Smooth muscle cell (in vitro differentiated cells): ENCODE data around the gene SCO2. TPM values are rescaled to one million over a fixed set of nuclear protein-coding genes. Genes with fewer than 3 reads are reported as not detected.

Experiments used
- DNase-seq: peaks from one replicate; lab custom pipeline; 2025; ENCODE audit not compliant: unreplicated experiment; lab: John Stamatoyannopoulos, UW
- H2AFZ ChIP-seq: fragments of 200-600 bp; sonication (generic); 2 replicates; pipeline ENCODE4 v1.6.0; 2016; ENCODE audit warnings: antibody characterized with exemption, low read depth, mild to moderate bottlenecking
- H3F3A ChIP-seq: fragments of 200-600 bp; sonication (generic); 2 replicates; pipeline ENCODE4 v1.6.0; 2017; ENCODE audit warnings: antibody characterized with exemption, low read depth
- H3K27ac ChIP-seq: fragments of 200-600 bp; sonication (generic); 2 replicates; pipeline ENCODE4 v1.5.1; 2016; ENCODE audit warnings: low read depth, mild to moderate bottlenecking
- H3K27me3 ChIP-seq: fragments of 200-600 bp; sonication (generic); 2 replicates; pipeline ENCODE4 v1.6.1; 2016; ENCODE audit warnings: low read depth, mild to moderate bottlenecking
- H3K36me3 ChIP-seq: fragments of 200-600 bp; sonication (generic); 2 replicates; pipeline ENCODE4 v1.5.1; 2016; ENCODE audit warnings: low read depth
- H3K4me1 ChIP-seq: fragments of 200-600 bp; sonication (generic); 2 replicates; pipeline ENCODE4 v1.5.1; 2016; ENCODE audit warnings: low read depth
- H3K4me2 ChIP-seq: fragments of 200-600 bp; sonication (generic); 2 replicates; pipeline ENCODE4 v1.6.0; 2016; ENCODE audit warnings: mild to moderate bottlenecking
- H3K4me3 ChIP-seq: fragments of 200-600 bp; sonication (generic); 2 replicates; pipeline ENCODE4 v1.5.1; 2016; ENCODE audit warnings: mild to moderate bottlenecking
- H3K79me2 ChIP-seq: fragments of 200-600 bp; sonication (generic); 2 replicates; pipeline ENCODE4 v1.6.0; 2016; ENCODE audit warnings: low read depth, mild to moderate bottlenecking
- H3K9ac ChIP-seq: fragments of 200-600 bp; sonication (generic); 2 replicates; pipeline ENCODE4 v1.6.0; 2016; ENCODE audit warnings: low read depth
- H3K9me3 ChIP-seq: fragments of 200-600 bp; sonication (generic); replicated peaks from 2 replicates; pipeline ENCODE4 v1.5.1; 2016; ENCODE audit warnings: low read depth
- H4K20me1 ChIP-seq: fragments of 200-600 bp; sonication (generic); 2 replicates; pipeline ENCODE4 v1.6.0; 2016; ENCODE audit warnings: low read depth
- CTCF ChIP-seq: fragments of 200-600 bp; sonication (generic); IDR thresholded peaks from 2 replicates; pipeline ENCODE4 v1.5.1; 2017; ENCODE audit warnings: borderline replicate concordance, mild to moderate bottlenecking, antibody characterized with exemption; ENCODE audit not compliant: insufficient read depth, poor library complexity, severe bottlenecking
- WGBS: methylation state at CpG from one replicate; pipeline ENCODE4 v1.1.7; 2016; ENCODE audit warnings: low lambda C conversion rate; 5-methylcytosine and 5-hydroxymethylcytosine counted together
- polyA plus RNA-seq: library from polyadenylated mRNA; unstranded; fragments of >200 nt; fragmentation: Nextera tagmentation; extraction: Ambion mirVana; gene quantifications from 2 replicates; pipeline ENCODE4 v1.2.1, GENCODE V29; 2016
- total RNA-seq: library from RNA; depleted of rRNA; stranded (reverse); fragments of >200 nt; gene quantifications from 2 replicates; pipeline ENCODE4 v1.2.3, GENCODE V29; 2014

Gene SCO2
- total and polyA plus RNA-seq, 2 experiments from 2014 or later: 1.5 to 22.6 TPM

- no peaks in the 10 kb centered on the region for H3K27me3 ChIP-seq
- peaks cover 56% of the 10 kb centered on the region for H3F3A ChIP-seq
- peaks cover 27% of the 10 kb centered on the region for H3K4me1 ChIP-seq
- H4K20me1 ChIP-seq: peaks cover 12% of the 10 kb centered on the region
- H3K4me3 ChIP-seq: peak overlapping the region; percentile 69
- no peak for TF ChIP-seq CTCF
- WGBS: 17% methylated on average over 19 of the region's 19 CpGs
- H3K4me2 ChIP-seq: peak overlapping the region; percentile 98
- no peak overlapping the region for H2AFZ ChIP-seq
- peak overlapping the region; percentile 81 for H3K9ac ChIP-seq
- no peaks in the 10 kb centered on the region for H3K9me3 ChIP-seq
- H3K27ac ChIP-seq: peak overlapping the region; percentile 97
- no peaks in the 10 kb centered on the region for H3K36me3 ChIP-seq
- no peak for DNase-seq
- peaks cover 12% of the 10 kb centered on the region for H3K79me2 ChIP-seq
These were observed 7.7 kb upstream of the SCO2 start for GRCh38 chr22:50532824-50533796.

- peak overlapping the region; percentile 69 for H3K4me3 ChIP-seq
- H3K9ac ChIP-seq: peak overlapping the region; percentile 81
- TF ChIP-seq CTCF: no peak
- H3K4me2 ChIP-seq: peak overlapping the region; percentile 98
- H2AFZ ChIP-seq: no peak overlapping the region
- H4K20me1 ChIP-seq: peaks cover 15% of the 10 kb centered on the region
- DNase-seq: peak; percentile 63
- peaks cover 57% of the 10 kb centered on the region for H3F3A ChIP-seq
- H3K27ac ChIP-seq: peak overlapping the region; percentile 97
- 4% methylated on average over 36 of the region's 56 CpGs for WGBS
- no peaks in the 10 kb centered on the region for H3K36me3 ChIP-seq
- no peaks in the 10 kb centered on the region for H3K9me3 ChIP-seq
- peaks cover 23% of the 10 kb centered on the region for H3K4me1 ChIP-seq
- peaks cover 10% of the 10 kb centered on the region for H3K79me2 ChIP-seq
- no peaks in the 10 kb centered on the region for H3K27me3 ChIP-seq
These were observed 6.7 kb upstream of the SCO2 start for GRCh38 chr22:50531962-50532674.

GRCh38 chr22:50531546-50531961 lies 6.2 kb upstream of the SCO2 start:
- H2AFZ ChIP-seq: no peak overlapping the region
- peaks cover 4% of the 10 kb centered on the region for H3K79me2 ChIP-seq

More at GRCh38 chr22:50531546-50531961, 6.2 kb upstream of the SCO2 start:
- peaks cover 58% of the 10 kb centered on the region for H3F3A ChIP-seq
- peaks cover 23% of the 10 kb centered on the region for H3K4me1 ChIP-seq
- H4K20me1 ChIP-seq: peaks cover 15% of the 10 kb centered on the region
- H3K4me2 ChIP-seq: peak overlapping the region; percentile 98
- peak overlapping the region; percentile 69 for H3K4me3 ChIP-seq
- TF ChIP-seq CTCF: no peak
- peak overlapping the region; percentile 97 for H3K27ac ChIP-seq
- H3K27me3 ChIP-seq: no peaks in the 10 kb centered on the region
- H3K36me3 ChIP-seq: no peaks in the 10 kb centered on the region
- H3K9me3 ChIP-seq: no peaks in the 10 kb centered on the region
- H3K9ac ChIP-seq: peak overlapping the region; percentile 81
- no peak for DNase-seq
- 0% methylated on average over 1 of the region's 44 CpGs for WGBS
